Activated T-cell treated with anti-CD3 and anti-CD28 coated beads for 24 hours (primary cell): ENCODE measurements around the gene LAMB4.

Source experiments
- DNase-seq: peaks from one replicate; pipeline ENCODE4 v3.0.0-alpha.2; 2020; ENCODE audit warnings: low read depth

Gene LAMB4

GRCh38 chr7:108130261-108130660 lies at the start of gene LAMB4:
TSS of gene LAMB4 (minus strand) at chr7:108130361. CDS start at chr7:108123164, 7,197 bp downstream.
- DNase-seq = no peak

DNA sequence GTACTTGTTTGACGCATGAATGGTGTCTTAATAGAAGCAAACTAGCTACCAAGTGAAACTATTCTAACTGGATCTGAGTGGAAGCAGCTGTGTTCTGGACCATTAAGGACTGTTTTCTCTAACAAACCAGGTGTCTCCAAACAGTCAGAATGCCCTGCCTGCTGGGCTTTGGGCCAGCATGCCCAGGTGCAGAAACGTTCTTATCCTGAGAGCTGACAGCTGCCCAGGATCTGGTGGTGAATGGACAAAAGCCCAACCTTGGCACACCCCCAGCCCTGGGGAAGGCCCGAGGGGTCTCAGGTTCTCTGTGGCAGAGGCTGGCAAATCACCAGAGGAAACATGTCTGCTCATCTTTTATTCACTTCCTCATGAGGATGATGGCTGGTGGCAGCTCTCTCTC lies 48.2 kb upstream of the LAMB4 start:
- no peak for DNase-seq

DNA sequence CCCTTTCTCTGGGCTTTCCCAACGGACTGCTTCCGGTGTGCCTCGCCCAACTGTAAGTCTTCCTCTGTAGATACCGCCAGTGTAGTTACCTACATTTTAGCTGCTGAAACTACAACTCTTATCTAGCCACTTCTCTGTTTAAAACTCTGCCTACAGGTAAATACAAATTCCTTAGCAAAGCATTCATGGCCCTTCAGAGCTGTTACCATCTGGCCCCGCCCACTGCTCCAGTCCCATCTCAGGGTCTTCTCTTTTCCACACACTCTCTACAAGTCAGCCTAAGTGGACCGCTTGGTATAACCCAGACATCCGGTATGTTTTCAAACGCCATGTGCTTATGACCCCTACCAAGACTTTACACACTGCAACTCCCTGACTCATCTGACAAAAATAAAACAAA lies 41.0 kb upstream of the LAMB4 start:
- DNase-seq = no peak

DNA sequence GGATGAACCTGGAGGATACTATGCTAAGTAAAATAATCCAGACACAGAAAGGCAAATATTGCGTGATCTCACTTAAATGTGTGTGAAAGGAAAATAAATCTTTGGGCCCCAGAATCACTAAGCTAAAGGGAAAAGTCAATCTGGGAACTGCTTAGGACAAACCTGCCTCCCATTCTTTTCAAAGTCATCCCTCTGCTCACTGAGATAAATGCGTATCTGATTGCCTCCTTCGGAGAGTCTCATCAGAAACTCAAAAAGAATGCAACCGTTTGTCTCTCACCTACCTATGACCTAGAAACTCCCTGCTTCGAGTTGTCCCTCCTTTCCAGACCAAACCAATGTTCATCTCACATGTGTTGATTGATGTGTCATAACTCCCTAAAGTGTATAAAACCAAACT lies 40.1 kb upstream of the LAMB4 start:
- no peak for DNase-seq

DNA sequence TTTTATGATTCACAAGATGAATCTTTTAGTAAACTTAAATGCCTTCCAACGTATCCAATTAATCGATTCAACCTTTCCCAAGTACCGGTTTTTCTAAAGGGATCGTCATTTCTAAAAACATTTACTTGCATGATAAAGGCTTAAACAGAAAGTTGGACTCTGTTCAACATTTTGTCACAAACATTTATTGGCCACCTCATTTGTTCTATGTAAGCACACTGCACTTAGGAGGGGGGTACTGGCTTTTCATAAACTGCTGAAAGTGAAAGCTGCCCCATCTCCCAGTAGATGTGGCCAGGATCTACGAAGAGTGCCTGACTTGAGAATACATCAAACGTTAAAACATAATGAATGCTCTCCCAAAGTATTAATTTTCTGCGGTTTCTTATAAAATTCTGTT lies 37.3 kb upstream of the LAMB4 start:
- DNase-seq = no peak

- DNase-seq = no peak
Measured at GRCh38 chr7:108166687-108167086, 36.5 kb upstream of the LAMB4 start.

- DNase-seq = no peak
Measured at GRCh38 chr7:108165723-108166122, 35.6 kb upstream of the LAMB4 start.

DNA sequence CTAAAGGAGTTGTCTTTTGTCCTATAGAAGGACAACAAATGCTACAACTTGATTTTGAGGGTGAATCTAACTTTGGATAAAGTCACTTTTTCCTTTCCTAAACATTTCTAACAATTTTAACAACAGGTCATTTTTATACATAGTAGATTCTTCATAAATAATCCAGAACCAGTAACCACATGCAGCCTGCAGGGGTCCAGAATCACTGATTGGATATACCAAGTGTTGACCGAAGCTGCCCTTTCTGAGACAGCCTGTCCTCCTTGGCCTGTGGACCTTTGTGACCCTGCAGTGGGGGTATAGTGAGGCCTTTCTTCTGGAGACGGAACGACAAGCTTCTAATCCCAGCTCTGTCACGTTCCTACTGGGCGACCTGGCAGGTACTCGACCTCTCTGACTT lies 34.8 kb upstream of the LAMB4 start:
- DNase-seq = no peak

GRCh38 chr7:108164342-108164741 lies 34.2 kb upstream of the LAMB4 start:
- no peak for DNase-seq

DNA sequence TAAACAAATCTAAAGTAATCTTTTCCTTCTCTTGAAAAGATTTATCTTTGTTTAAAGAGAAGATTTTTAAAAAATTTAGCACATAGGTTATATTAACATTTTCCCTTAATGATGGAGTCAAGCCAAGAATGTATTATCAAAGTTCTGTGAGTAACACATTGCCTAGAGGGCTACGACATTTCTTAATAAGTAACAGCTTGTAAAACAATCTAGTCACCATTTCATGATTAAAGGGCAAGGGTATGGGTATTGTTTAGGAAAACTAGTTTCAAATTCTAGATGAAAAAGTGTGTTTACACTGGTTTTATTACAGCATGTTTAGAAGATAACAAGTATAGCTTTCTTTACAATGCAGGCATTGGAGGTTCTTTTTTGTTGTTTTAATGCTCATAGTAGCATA lies 28.6 kb upstream of the LAMB4 start:
- no peak for DNase-seq

DNA sequence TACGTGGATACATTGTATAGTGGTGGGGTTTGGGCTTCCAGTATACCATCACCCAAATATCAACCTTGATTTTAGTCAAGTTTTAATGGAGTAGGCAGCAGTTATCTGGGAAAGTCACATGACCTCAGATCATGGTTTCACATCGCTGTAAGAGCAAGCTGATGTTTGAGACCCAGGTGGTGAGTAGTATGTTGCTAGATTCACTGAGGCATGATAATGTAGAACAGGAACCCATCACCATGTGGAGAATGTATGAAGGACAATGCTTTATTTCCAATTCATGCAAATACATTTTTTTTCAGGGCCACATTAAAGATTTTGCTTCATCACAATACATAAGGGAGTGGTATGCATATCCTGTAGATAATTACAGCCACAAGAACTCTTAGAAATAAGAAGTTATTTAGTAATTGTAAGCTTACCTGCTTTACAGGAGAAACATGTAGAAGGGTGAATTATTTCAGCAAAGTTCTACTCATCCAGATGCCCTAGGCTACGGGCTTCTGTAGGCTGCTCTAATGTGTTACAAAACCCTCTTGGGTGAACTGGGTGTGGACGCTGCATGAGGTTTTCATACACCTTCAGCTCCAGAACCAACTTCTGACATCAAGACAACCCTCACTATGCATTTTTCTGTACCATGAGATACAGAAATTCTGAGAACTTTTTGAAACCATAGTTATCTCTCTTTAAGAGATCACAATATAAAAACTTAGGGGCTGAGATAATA lies 27.6 kb upstream of the LAMB4 start:
- DNase-seq = no peak

GRCh38 chr7:108156897-108157605 lies 26.9 kb upstream of the LAMB4 start:
- no peak for DNase-seq

DNA sequence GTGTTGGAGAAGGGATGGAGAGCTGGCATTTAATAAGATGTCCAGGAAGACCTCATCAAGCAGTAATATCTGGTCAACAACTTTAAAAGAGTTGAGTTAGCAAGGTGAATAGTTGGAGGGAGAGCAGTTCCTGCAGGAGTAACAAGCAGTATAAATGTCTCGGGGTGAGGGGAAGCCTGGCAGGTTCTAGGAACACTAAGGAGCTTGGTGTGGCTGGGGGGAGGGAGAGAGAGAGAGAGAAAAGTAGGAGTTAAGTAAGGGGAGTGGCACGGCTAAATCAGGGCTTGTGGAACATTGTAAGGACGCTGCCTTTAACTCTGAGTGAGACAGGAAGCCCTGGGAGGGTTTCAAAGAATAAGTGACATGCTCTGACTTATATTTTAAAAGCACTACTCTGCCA lies 22.0 kb upstream of the LAMB4 start:
- no peak for DNase-seq

GRCh38 chr7:108149908-108150307 lies 19.7 kb upstream of the LAMB4 start:
- no peak for DNase-seq

DNA sequence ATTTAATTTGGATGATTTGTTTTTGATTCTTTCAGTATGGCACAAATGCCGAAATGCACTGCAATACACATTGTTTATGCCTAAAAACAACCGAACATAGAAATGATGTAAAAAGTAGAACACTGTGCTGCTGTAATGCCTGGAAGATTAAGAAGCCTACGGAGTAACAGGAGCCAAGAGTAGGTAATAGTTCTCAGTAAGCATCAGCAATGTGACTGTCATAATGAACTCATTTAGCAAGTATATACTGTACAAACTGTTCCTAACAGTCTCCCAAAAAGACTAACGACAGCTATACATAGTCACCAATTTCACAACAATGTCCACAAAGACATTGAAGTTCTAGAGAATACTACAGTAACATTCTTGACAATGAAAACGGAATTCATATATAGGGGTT lies 19.0 kb upstream of the LAMB4 start:
- no peak for DNase-seq

GRCh38 chr7:108147031-108147563 lies 16.9 kb upstream of the LAMB4 start:
- DNase-seq = no peak

- DNase-seq = peak; percentile 10
Measured at GRCh38 chr7:108146070-108146842, 16.1 kb upstream of the LAMB4 start.

DNA sequence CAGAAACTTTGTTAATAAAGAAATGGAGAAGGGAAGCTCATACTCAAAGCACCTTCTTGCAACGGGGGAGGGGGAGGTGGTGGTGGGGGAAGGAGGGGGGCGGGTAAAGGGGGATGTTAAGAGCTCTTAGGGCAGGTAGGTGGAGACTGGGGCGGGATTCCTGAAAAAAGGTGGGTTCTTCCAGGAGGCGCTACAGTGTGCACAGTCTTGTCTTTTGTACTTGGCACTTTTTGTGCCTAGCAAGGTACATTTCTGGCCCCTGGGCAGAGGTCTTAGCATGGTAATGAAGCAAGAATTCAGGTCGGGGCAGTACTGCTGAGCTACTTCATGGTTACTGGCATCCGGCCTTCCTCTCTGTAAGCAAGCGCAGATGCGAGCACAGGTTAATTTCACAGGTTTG lies 15.2 kb upstream of the LAMB4 start:
- DNase-seq = no peak

DNA sequence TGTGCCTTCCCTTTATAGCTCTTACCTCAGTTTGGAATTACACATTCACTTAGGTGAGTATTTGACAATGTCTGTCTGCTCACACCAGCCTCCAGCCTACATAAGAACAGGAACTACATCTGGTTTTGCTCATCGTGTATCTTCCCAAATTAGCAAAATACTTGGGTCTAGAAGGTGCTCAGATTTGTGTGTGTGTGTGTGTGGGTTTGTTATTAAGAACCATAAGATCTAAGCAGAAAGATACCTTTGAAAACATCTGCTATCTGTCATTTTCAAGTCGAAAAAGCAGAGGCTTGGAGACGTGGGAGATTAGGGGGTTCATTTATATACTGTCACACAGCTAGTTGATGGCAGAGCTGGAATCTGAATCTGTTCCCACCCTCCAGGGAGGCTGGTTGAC lies 14.8 kb upstream of the LAMB4 start:
- DNase-seq = no peak

DNA sequence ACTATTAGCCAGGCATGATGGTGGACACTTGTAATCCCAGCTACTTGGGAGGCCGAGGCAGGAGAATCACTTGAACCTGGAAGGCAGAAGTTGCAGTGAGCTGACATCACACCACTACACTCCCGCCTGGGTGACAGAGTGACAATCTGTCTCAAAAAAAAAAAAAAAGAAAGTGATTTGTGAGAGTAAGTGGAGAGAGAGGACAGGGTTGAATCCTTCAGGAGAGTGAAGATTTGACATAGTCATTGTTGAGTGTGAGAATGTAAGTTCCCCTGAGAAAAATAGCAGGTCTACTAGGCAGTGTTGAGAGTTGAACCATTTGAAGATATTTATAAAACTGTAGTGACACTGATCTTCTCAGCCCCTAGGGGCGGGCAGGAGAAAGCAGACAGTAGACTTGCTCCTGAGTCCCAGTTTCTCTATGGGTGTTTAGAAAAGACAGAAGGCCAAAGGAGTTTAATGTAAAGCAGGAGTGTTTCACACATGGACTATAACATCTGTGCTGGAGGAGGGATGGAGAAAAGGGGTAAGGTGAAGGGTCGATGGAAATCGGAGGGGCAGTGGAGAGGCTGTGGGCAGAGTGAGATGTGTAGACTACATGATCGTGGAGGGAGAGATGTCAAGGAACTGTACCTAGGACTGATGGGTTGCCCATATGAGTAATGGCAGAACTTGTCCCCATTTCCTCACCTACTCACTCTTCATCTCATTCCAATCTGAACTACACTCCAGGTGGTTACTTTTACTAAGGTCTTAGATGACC lies 13.7 kb upstream of the LAMB4 start:
- no peak for DNase-seq

DNA sequence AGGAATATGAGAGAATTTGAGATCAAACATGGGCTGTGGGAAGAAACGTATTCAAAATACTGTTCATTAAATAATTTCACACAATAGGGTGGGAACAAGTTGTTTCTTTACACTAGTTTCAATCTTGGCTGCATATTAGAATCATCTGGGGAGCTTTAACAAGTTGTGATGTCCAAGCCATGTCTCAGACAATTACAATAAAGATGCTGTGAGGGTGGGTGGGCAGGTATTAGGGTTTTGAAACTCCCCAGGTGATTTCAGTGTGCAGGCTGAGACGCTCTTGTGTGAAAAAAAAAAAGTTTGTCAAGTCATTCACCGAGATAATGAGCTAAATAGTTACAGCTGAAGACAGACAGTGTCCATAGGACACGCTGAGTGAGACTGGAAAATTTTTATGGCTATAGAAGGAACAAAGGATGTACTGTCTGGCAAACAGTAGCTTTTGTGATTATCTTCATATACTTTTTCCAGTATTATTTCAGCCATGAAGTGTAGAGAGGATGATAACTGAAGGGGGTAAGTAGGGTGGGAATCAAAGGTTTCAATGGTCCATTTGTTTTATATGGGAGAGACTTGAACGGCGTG lies 12.6 kb upstream of the LAMB4 start:
- DNase-seq = no peak

DNA sequence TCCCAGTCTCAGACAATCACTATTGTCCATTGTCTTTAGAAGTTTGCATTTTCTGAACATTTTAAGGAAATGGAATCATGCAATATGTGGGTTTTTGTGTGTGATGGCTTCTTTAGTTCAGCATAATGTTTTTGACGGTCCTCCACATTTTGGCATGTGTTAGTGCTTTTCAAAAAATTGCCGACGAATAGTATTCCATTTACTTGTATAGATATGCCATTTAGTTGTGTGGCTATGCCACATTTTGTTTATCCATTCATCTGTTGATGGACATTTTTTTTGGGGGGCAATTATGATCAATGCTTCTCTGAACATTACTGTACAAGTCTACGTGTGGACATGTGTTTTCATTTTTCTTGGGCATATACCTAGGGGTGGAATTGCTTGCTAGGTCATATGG lies 12.0 kb upstream of the LAMB4 start:
- no peak for DNase-seq
